K562 (cell line): Measurements from ENCODE around the gene SLX4IP.

ENCODE experiments used
- BMI1 ChIP-seq: fragments of 150-350 bp; IDR thresholded peaks from 2 replicates; pipeline ENCODE4 v1.6.1; 2014; ENCODE audit warnings: low read length
- CBX2 ChIP-seq: fragments of 200-600 bp; sonication (generic); IDR thresholded peaks from one replicate; pipeline ENCODE4 v1.6.1; 2012; ENCODE audit warnings: mild to moderate bottlenecking, low read length, inconsistent platforms; ENCODE audit not compliant: insufficient read depth, poor library complexity, severe bottlenecking
- CTCF ChIP-seq, 3 experiments: IDR thresholded peaks in 2 of 3; conservative IDR thresholded peaks in 1 of 3; 2 replicates each; pipeline ENCODE4 v1.5.1; 2011 to 2012; ENCODE audit warnings: low read length in 3 of 3, mild to moderate bottlenecking in 3 of 3, control low read depth in 2 of 3, improper control_type of control experiment in 1 of 3, inconsistent platforms in 1 of 3, low read depth in 1 of 3, mixed read lengths in 1 of 3, moderate library complexity in 1 of 3; ENCODE audit not compliant: insufficient read depth in 2 of 3
- SIN3A ChIP-seq, 2 experiments: fragments of 150-350 bp in 1 of 2; IDR thresholded peaks; 2 replicates each; pipeline ENCODE4 v1.6.1; 2011 to 2016; ENCODE audit warnings: borderline replicate concordance in 2 of 2, low read depth in 2 of 2, low read length in 2 of 2, mild to moderate bottlenecking in 2 of 2, moderate library complexity in 2 of 2; ENCODE audit not compliant: control insufficient read depth in 1 of 2
- ZNF263 ChIP-seq: sonication (generic); formaldehyde crosslinking; IDR thresholded peaks from 2 replicates; pipeline ENCODE4 v1.8.0; 2022; ENCODE audit warnings: mild to moderate bottlenecking, missing genetic modification reagents, borderline replicate concordance

DNA sequence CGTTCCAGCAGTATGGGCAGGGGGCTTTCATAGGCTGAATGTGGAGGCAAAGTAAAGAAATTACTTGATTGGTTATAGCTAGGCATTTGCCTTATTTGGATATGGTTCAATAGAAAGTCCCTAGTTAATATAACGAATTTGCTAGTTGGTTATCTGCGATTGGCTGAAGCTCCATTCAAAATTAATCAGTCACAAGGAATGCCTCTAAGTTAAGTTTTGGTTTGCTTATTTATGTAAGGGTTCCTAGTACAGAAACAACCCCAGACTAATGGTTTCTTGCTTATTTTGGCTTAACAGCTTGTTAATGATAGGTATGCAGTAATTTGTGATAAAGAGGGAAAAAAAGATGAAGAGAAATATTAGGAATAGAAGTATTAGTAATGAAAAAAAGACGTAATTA, 151.2 kb downstream of the SLX4IP start:
- no peak for TF ChIP-seq SIN3A (IDR thresholded peaks at IDR 0.05; ENCODE audit: borderline replicate concordance in 2 of 2, control insufficient read depth in 1 of 2, low read depth in 2 of 2, low read length in 2 of 2)
- no peak for TF ChIP-seq BMI1
- no peak for TF ChIP-seq CTCF (IDR thresholded peaks at IDR 0.05 in 2 of 3, conservative IDR thresholded peaks at IDR 0.05 in 1 of 3; ENCODE audit: insufficient read depth in 2 of 3, low read depth in 1 of 3, low read length in 3 of 3)
- no peak for TF ChIP-seq ZNF263
- no peak for TF ChIP-seq CBX2
